DMS79 (cell line): Measurements from ENCODE around the gene AGAP1.
A peak's percentile ranks its signal among the peaks of the same experiment; 100 is the strongest.

Source experiments
- DNase-seq: peaks from one replicate; lab custom pipeline; 2025; lab: John Stamatoyannopoulos, UW

The AGAP1 gene

GRCh38 chr2:235876099-235876679 lies 382.3 kb downstream of the AGAP1 start:
- DNase-seq, result no peak

- no peak for DNase-seq
These were observed 383.5 kb downstream of the AGAP1 start for GRCh38 chr2:235877275-235877802.

GRCh38 chr2:235879116-235879515 lies 385.3 kb downstream of the AGAP1 start:
- no peak for DNase-seq

GRCh38 chr2:235883675-235884074 lies 389.8 kb downstream of the AGAP1 start:
- no peak for DNase-seq

GRCh38 chr2:235889302-235889630 lies 395.4 kb downstream of the AGAP1 start:
- DNase-seq, result no peak

- DNase-seq, result no peak
These were observed 399.4 kb downstream of the AGAP1 start for GRCh38 chr2:235893129-235893698.

GRCh38 chr2:235894839-235895238 lies 401.0 kb downstream of the AGAP1 start:
- no peak for DNase-seq

- DNase-seq, result no peak
These were observed 402.2 kb downstream of the AGAP1 start for GRCh38 chr2:235896061-235896460.

- DNase-seq, result no peak
These were observed 404.1 kb downstream of the AGAP1 start for GRCh38 chr2:235897992-235898391.

- no peak for DNase-seq
These were observed 404.9 kb downstream of the AGAP1 start for GRCh38 chr2:235898766-235899165.

GRCh38 chr2:235900631-235901030 lies 406.8 kb downstream of the AGAP1 start:
- no peak for DNase-seq

- no peak for DNase-seq
These were observed 407.4 kb downstream of the AGAP1 start for GRCh38 chr2:235901243-235901642.

- peak; percentile 78 for DNase-seq
These were observed 410.1 kb downstream of the AGAP1 start for GRCh38 chr2:235903782-235904584.

GRCh38 chr2:235904585-235904931 lies 410.7 kb downstream of the AGAP1 start:
- DNase-seq, result peak; percentile 78

GRCh38 chr2:235908826-235909225 lies 415.0 kb downstream of the AGAP1 start:
- no peak for DNase-seq

- no peak for DNase-seq
These were observed 415.5 kb downstream of the AGAP1 start for GRCh38 chr2:235909358-235909757.

GRCh38 chr2:235910067-235910466 lies 416.2 kb downstream of the AGAP1 start:
- no peak for DNase-seq

- no peak for DNase-seq
These were observed 417.3 kb downstream of the AGAP1 start for GRCh38 chr2:235911125-235911524.

GRCh38 chr2:235911633-235912233 lies 417.9 kb downstream of the AGAP1 start:
- DNase-seq, result no peak

GRCh38 chr2:235914756-235915155 lies 420.9 kb downstream of the AGAP1 start:
- DNase-seq, result no peak

GRCh38 chr2:235917506-235917905 lies 423.7 kb downstream of the AGAP1 start:
- DNase-seq, result no peak

GRCh38 chr2:235918876-235919275 lies 425.0 kb downstream of the AGAP1 start:
- no peak for DNase-seq
